Germinal center (tissue), 1 donor: ENCODE data around the gene MOB3B.
"Not testable (repeated sequence)": the region's sequence is repeated elsewhere in the genome, so short reads cannot be mapped to it uniquely, and the experiment has no call there.

Source experiments
- DNase-seq: peaks from one replicate; pipeline ENCODE4 v3.0.0; 2012; ENCODE audit warnings: mixed read lengths, low spot score

MOB3B gene

GRCh38 chr9:27518809-27519208 is 10.8 kb downstream of the MOB3B start:
- DNase-seq, result no peak

- no peak for DNase-seq
Measured at GRCh38 chr9:27518006-27518405, 11.6 kb downstream of the MOB3B start.

GRCh38 chr9:27514551-27514950 is 15.1 kb downstream of the MOB3B start:
- DNase-seq, result no peak

GRCh38 chr9:27511771-27512170 is 17.8 kb downstream of the MOB3B start:
- no peak for DNase-seq

GRCh38 chr9:27510780-27511179 is 18.8 kb downstream of the MOB3B start:
- no peak for DNase-seq

- DNase-seq, result no peak
Measured at GRCh38 chr9:27506981-27507380, 22.6 kb downstream of the MOB3B start.

- no peak for DNase-seq
Measured at GRCh38 chr9:27505744-27506161, 23.9 kb downstream of the MOB3B start.

GRCh38 chr9:27504259-27504658 is 25.4 kb downstream of the MOB3B start:
- DNase-seq, result no peak

- no peak for DNase-seq
Measured at GRCh38 chr9:27503623-27504022, 26.0 kb downstream of the MOB3B start.

GRCh38 chr9:27500902-27501301 is 28.7 kb downstream of the MOB3B start:
- not testable (repeated sequence) for DNase-seq

GRCh38 chr9:27499451-27499850 is 30.2 kb downstream of the MOB3B start:
- DNase-seq, result no peak

- no peak for DNase-seq
Measured at GRCh38 chr9:27497883-27498417, 31.7 kb downstream of the MOB3B start.

GRCh38 chr9:27496135-27496504 is 33.5 kb downstream of the MOB3B start:
- no peak for DNase-seq

GRCh38 chr9:27495480-27496134 is 34.0 kb downstream of the MOB3B start:
- no peak for DNase-seq

- DNase-seq, result no peak
Measured at GRCh38 chr9:27491154-27491553, 38.5 kb downstream of the MOB3B start.

- DNase-seq, result no peak
Measured at GRCh38 chr9:27489087-27489876, 40.3 kb downstream of the MOB3B start.

- DNase-seq, result no peak
Measured at GRCh38 chr9:27487927-27488326, 41.7 kb downstream of the MOB3B start.

GRCh38 chr9:27487128-27487640 is 42.4 kb downstream of the MOB3B start:
- DNase-seq, result no peak

- DNase-seq, result peak; percentile 35
Measured at GRCh38 chr9:27485158-27485557, 44.5 kb downstream of the MOB3B start.

- DNase-seq, result peak; percentile 51
Measured at GRCh38 chr9:27483576-27483975, 46.0 kb downstream of the MOB3B start.

GRCh38 chr9:27482709-27483108 is 46.9 kb downstream of the MOB3B start:
- no peak for DNase-seq

- no peak for DNase-seq
Measured at GRCh38 chr9:27478322-27478721, 51.3 kb downstream of the MOB3B start.

- no peak for DNase-seq
Measured at GRCh38 chr9:27476870-27477515, 52.6 kb downstream of the MOB3B start.
